Lung (tissue), 12 donors: ENCODE results near the gene ASH1L. TPM values are rescaled to one million over a fixed set of nuclear protein-coding genes. Genes with fewer than 3 reads are reported as not detected.
"Not testable (repeated sequence)": the region's sequence is repeated elsewhere in the genome, so short reads cannot be mapped to it uniquely, and the experiment has no call there.

Experiments
- ATAC-seq: fragments of 200-7000 bp; cut with Tn5 transposase; one replicate; pipeline ENCODE4 v1.9.1; 2020; ENCODE audit warnings: moderate number of reproducible peaks; ENCODE audit not compliant: insufficient read depth, low FRiP score
- DNase-seq, 3 donors: peaks; one replicate each; pipeline ENCODE4 v3.0.0-alpha.2; 2013 to 2017
- H3K27ac ChIP-seq, 2 donors: one replicate each; pipeline ENCODE4 v1.5.1; 2013; ENCODE audit warnings: mild to moderate bottlenecking in 2 of 2, moderate library complexity in 2 of 2, control low read depth in 1 of 2, inconsistent platforms in 1 of 2, low read depth in 1 of 2, low read length in 1 of 2
- H3K27me3 ChIP-seq, 3 donors: one replicate each; pipeline ENCODE4 v1.5.1; 2013; ENCODE audit warnings: low read length in 2 of 3; ENCODE audit not compliant: control insufficient read depth in 3 of 3, insufficient read depth in 3 of 3
- H3K36me3 ChIP-seq, 4 donors: one replicate each; pipeline ENCODE4 v1.5.1; 2013; ENCODE audit warnings: low read length in 4 of 4, mild to moderate bottlenecking in 1 of 4, moderate library complexity in 1 of 4; ENCODE audit not compliant: control insufficient read depth in 4 of 4, insufficient read depth in 4 of 4
- H3K4me1 ChIP-seq, 5 donors: one replicate each; pipeline ENCODE4 v1.5.1; 2013; ENCODE audit warnings: low read length in 5 of 5, mild to moderate bottlenecking in 2 of 5, moderate library complexity in 1 of 5; ENCODE audit not compliant: control insufficient read depth in 5 of 5, insufficient read depth in 5 of 5
- H3K4me3 ChIP-seq: one replicate; pipeline ENCODE4 v1.5.1; 2013; ENCODE audit warnings: mild to moderate bottlenecking, control low read depth, moderate library complexity
- H3K9ac ChIP-seq, 2 donors: one replicate each; pipeline ENCODE4 v1.5.1; 2013; ENCODE audit warnings: low read length in 2 of 2, control low read depth in 1 of 2; ENCODE audit not compliant: insufficient read depth in 1 of 2
- H3K9me3 ChIP-seq, 4 donors: one replicate each; pipeline ENCODE4 v1.5.1; 2013; ENCODE audit warnings: low read length in 3 of 4, mild to moderate bottlenecking in 1 of 4, moderate library complexity in 1 of 4; ENCODE audit not compliant: control insufficient read depth in 4 of 4, insufficient read depth in 3 of 4
- WGBS, 2 donors: extraction: QIAGEN DNeasy Blood & Tissue Kit; methylation state at CpG; one replicate each; pipeline ENCODE4 v1.1.7; 2013; 5-methylcytosine and 5-hydroxymethylcytosine counted together
- polyA plus RNA-seq, 2 donors: library from polyadenylated mRNA; stranded (reverse); fragments of 200-250 nt; gene quantifications; one replicate each; pipeline ENCODE4 v1.2.1, GENCODE V29; 2013
- total RNA-seq, 2 donors: library from RNA; depleted of rRNA in 1 of 2; stranded (reverse); fragments of >200 nt in 1 of 2; gene quantifications; one replicate each; pipeline ENCODE4 v1.2.1, GENCODE V29; 2014 to 2021
- TF ChIP-seq, protein P1 (sequence below): IDR thresholded peaks from 2 replicates; pipeline ENCODE4 v1.5.1; 2012; ENCODE audit warnings: mild to moderate bottlenecking; ENCODE audit errors: control extremely low read depth, extremely low read depth
- donor health status: control.
- donor health status: control.
- donor health status: Bipolar disorder and iron deficiency.
- donor health status: healthy.
- donor health status: DM: yes; HTN: yes; CAD: no.

ASH1L gene
- total and polyA plus RNA-seq, 4 donors = 8.1 to 92.5 (median 27.5) TPM

GRCh38 chr1:155295183-155295941 is 267.2 kb downstream of the ASH1L start:
- no peaks in the 10 kb centered on the region for H3K36me3 ChIP-seq
- H3K9me3 ChIP-seq = peaks cover 0 to 2% (median 0%) of the 10 kb centered on the region in 4 donors
- WGBS, 2 donors = 16 to 18% methylated on average over 46 to 47 of the region's 47 CpGs
- H3K9ac ChIP-seq = no peak overlapping the region
- H3K4me1 ChIP-seq = peaks cover 0 to 6% (median 0%) of the 10 kb centered on the region in 5 donors
- no peak for DNase-seq
- no peak overlapping the region for H3K4me3 ChIP-seq
- no peak for ATAC-seq
- TF ChIP-seq, protein P1, sequence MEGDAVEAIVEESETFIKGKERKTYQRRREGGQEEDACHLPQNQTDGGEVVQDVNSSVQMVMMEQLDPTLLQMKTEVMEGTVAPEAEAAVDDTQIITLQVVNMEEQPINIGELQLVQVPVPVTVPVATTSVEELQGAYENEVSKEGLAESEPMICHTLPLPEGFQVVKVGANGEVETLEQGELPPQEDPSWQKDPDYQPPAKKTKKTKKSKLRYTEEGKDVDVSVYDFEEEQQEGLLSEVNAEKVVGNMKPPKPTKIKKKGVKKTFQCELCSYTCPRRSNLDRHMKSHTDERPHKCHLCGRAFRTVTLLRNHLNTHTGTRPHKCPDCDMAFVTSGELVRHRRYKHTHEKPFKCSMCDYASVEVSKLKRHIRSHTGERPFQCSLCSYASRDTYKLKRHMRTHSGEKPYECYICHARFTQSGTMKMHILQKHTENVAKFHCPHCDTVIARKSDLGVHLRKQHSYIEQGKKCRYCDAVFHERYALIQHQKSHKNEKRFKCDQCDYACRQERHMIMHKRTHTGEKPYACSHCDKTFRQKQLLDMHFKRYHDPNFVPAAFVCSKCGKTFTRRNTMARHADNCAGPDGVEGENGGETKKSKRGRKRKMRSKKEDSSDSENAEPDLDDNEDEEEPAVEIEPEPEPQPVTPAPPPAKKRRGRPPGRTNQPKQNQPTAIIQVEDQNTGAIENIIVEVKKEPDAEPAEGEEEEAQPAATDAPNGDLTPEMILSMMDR = no peak
- H3K27ac ChIP-seq = no peak overlapping the region
- H3K27me3 ChIP-seq = peaks cover 0 to 50% (median 35%) of the 10 kb centered on the region in 3 donors

GRCh38 chr1:155294520-155295182 is 268.0 kb downstream of the ASH1L start:
- Histone ChIP-seq H3K27ac (no peak overlapping the region), H3K4me1 (peaks cover 0 to 6% (median 0%) of the 10 kb centered on the region in 5 donors), H3K27me3 (peaks cover 0 to 50% (median 35%) of the 10 kb centered on the region in 3 donors), H3K9me3 (peaks cover 0 to 2% (median 0%) of the 10 kb centered on the region in 4 donors), H3K36me3 (no peaks in the 10 kb centered on the region), H3K4me3 (no peak overlapping the region), H3K9ac (no peak overlapping the region)
- no peak for ATAC-seq
- WGBS, 2 donors = 33 to 35% methylated on average over 46 of the region's 46 CpGs
- TF ChIP-seq, protein P1 = no peak
- DNase-seq = no peak

DNA sequence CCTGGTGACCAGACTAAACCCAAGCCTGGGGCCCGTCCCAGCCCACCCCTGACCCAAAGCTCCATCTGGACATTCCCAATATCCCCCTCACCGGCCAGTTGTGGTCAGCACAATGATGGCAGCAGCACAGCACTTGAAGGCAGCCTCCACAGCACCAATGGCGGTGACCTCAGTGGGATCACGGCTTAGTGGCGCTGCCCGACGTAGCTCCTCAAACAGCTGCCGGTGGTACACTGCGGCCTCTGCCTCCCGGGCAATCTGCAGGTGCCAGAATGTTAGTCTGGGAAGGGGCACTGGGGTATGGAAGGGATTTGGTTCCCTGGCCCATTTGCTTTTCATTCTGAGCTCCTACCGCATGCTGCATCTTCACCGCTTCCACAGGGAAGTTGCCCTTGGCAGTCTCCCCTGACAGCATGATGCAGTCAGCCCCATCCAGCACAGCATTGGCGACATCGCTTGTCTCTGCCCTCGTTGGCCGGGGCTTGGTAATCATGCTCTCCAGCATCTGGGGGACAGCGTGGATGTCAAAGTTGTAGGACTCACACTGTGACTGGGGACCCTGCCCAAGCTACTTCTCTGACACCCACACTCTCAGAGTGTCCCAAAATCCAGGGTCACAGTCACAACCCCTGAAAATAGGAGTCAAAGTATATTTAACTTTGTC is 269.4 kb downstream of the ASH1L start:
- TF ChIP-seq, protein P1 = no peak
- no peak for ATAC-seq
- peaks cover 0 to 50% (median 35%) of the 10 kb centered on the region in 3 donors for H3K27me3 ChIP-seq

DNA sequence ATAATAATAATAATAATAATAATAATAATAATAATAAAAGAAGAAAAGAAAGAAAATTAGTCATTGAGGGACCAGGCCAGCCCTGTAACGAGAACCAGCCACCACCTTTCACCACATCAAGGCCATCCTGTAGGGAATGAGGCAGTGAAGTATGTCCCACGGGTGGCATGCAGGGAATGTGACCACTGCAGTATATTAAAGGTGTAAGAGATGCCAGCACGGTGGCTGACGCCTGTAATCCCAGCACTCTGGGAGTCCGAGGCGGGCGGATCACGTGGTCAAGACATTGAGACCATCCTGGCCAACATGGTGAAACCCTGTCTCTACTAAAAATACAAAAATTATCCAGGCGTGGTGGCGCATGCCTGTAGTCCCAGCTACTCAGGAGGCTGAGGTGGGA is 271.6 kb downstream of the ASH1L start:
- H3K4me1 ChIP-seq, H3K4me3 ChIP-seq, H3K27ac ChIP-seq, H3K9me3 ChIP-seq, H3K36me3 ChIP-seq, DNase-seq, ATAC-seq, H3K9ac ChIP-seq: not testable (repeated sequence)
- peaks cover 0 to 32% (median 20%) of the 10 kb centered on the region in 3 donors for H3K27me3 ChIP-seq
- WGBS, 2 donors = 89 to 91% methylated on average over 10 of the region's 10 CpGs

More for the DNA sequence above, 269.4 kb downstream of the ASH1L start:
- WGBS, 2 donors = 86 to 90% methylated on average over 17 of the region's 17 CpGs
- Histone ChIP-seq H3K27ac (no peak overlapping the region), H3K36me3 (peaks cover 0 to 2% (median 0%) of the 10 kb centered on the region in 4 donors), H3K9ac (no peak overlapping the region), H3K4me3 (no peak overlapping the region), H3K4me1 (peaks cover 0 to 6% (median 0%) of the 10 kb centered on the region in 5 donors), H3K9me3 (peaks cover 0 to 2% (median 0%) of the 10 kb centered on the region in 4 donors)
- DNase-seq = no peak
